Mucosa of rectum (tissue), 2 donors: Measurements from ENCODE around the gene LILRA1.
"Not testable (repeated sequence)": the region's sequence is repeated elsewhere in the genome, so short reads cannot be mapped to it uniquely, and the experiment has no call there.

Experiments
- H3K27ac ChIP-seq, 2 donors: one replicate each; pipeline ENCODE4 v1.7.0; 2013; ENCODE audit warnings: inconsistent platforms in 2 of 2, low read depth in 2 of 2, low read length in 2 of 2
- H3K27me3 ChIP-seq, 2 donors: one replicate each; pipeline ENCODE4 v1.7.0; 2013; ENCODE audit warnings: low read length in 2 of 2; ENCODE audit not compliant: control insufficient read depth in 2 of 2, insufficient read depth in 2 of 2
- H3K36me3 ChIP-seq, 2 donors: one replicate each; pipeline ENCODE4 v1.7.0; 2013; ENCODE audit warnings: low read length in 2 of 2; ENCODE audit not compliant: control insufficient read depth in 2 of 2, insufficient read depth in 2 of 2
- H3K4me1 ChIP-seq, 2 donors: one replicate each; pipeline ENCODE4 v1.7.0; 2013; ENCODE audit warnings: low read length in 2 of 2, mild to moderate bottlenecking in 1 of 2; ENCODE audit not compliant: control insufficient read depth in 2 of 2, insufficient read depth in 2 of 2
- H3K4me3 ChIP-seq, 2 donors: one replicate each; pipeline ENCODE4 v1.7.0; 2013; ENCODE audit warnings: low read length in 2 of 2
- H3K9ac ChIP-seq, 2 donors: one replicate each; pipeline ENCODE4 v1.7.0; 2013; ENCODE audit warnings: low read length in 2 of 2, low read depth in 1 of 2, mild to moderate bottlenecking in 1 of 2
- H3K9me3 ChIP-seq, 2 donors: one replicate each; pipeline ENCODE4 v1.7.0; 2013; ENCODE audit warnings: low read length in 2 of 2; ENCODE audit not compliant: control insufficient read depth in 2 of 2
- donor health status: healthy.
- donor health status: Normal muscosa, but diverticular disease.

The LILRA1 gene

DNA sequence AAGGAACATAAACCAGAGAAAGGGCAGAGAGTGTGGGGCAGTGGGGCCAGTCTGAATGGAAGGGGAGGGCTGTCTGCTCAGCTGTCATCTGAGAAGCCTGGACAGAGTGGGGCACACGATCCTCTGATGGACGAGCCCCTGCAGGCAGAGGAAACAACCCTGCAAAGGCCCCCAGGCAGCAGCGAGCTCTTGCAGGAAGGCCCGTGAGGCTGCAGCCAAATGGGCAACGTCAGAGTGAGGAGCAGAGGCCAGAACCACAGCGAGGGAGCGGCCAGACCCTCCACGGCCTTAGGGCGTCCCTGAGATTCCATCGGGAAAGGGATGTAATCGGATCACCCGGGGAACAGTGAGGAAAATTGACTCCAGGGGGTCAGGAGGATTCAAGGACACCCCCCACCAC lies 42.6 kb downstream of the LILRA1 start:
- not testable (repeated sequence) for H3K27ac ChIP-seq, H3K27me3 ChIP-seq, H3K9me3 ChIP-seq, H3K4me3 ChIP-seq, H3K9ac ChIP-seq, H3K4me1 ChIP-seq, H3K36me3 ChIP-seq

DNA sequence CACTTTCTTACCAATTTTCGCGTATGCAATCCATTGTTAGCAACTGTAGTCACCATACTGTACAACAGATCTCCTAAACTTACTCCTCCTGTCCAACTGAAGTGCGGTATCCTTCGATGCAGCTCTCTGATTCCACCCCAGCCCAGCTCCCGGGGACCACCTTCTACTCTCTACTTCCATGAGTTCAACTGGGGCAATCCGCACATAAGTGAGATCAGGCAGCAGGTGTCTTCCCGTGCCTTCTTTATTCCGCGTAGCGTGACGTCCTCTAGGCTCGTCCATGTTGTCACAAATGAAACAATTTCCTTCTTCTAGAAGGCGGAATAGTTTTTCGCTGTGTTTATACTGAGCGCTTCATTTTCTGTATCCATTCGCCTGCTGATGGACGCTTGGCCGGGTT lies 45.3 kb downstream of the LILRA1 start:
- no peak overlapping the region for H3K27ac ChIP-seq
- no peaks in the 10 kb centered on the region for H3K27me3 ChIP-seq
- H3K36me3 ChIP-seq = no peaks in the 10 kb centered on the region
- no peak overlapping the region for H3K4me3 ChIP-seq
- H3K4me1 ChIP-seq = no peaks in the 10 kb centered on the region
- H3K9me3 ChIP-seq = no peaks in the 10 kb centered on the region
- no peak overlapping the region for H3K9ac ChIP-seq

DNA sequence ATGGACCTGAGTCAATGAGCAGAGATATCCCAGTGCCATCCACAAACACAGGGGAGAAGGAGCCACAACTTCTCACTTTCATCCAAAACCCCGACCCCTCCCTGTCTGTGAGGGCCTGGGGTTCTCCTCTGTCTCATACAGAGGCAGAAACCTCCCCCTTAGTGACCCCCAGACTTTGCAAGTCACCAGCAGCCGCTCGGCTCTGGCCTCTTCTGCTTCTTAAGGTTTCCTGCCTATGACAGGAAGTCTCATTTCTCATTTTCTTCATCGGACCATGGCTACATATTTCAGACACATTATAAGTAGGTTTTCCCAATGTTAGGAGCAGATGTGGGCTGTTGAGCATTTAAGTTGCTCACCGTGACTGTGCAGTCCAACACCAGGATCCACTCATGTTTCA lies 49.5 kb downstream of the LILRA1 start:
- H3K9ac ChIP-seq, H3K4me3 ChIP-seq, H3K36me3 ChIP-seq, H3K27ac ChIP-seq, H3K9me3 ChIP-seq, H3K27me3 ChIP-seq, H3K4me1 ChIP-seq: not testable (repeated sequence)

DNA sequence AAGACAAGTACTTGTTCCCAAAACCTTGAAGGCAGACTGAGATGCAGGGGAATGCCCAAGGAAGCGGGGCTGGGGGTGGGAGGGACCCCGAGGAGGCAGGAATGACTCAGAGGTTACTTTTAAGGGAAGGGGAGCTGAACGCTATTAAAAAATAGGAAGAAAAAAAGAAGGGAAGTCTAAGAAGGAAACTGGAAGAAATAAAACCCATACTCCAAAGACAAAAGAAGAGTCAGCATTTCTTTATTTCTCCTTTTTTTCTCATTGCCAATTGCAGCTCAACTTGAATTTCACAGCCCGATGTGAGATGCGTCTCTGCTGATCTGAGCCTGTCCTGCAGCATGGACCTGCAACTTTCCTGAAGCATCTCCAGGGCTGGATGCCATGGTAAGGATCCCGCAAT lies 50.2 kb downstream of the LILRA1 start:
- H3K9me3 ChIP-seq, H3K27me3 ChIP-seq, H3K4me3 ChIP-seq, H3K27ac ChIP-seq, H3K9ac ChIP-seq, H3K36me3 ChIP-seq, H3K4me1 ChIP-seq: not testable (repeated sequence)

DNA sequence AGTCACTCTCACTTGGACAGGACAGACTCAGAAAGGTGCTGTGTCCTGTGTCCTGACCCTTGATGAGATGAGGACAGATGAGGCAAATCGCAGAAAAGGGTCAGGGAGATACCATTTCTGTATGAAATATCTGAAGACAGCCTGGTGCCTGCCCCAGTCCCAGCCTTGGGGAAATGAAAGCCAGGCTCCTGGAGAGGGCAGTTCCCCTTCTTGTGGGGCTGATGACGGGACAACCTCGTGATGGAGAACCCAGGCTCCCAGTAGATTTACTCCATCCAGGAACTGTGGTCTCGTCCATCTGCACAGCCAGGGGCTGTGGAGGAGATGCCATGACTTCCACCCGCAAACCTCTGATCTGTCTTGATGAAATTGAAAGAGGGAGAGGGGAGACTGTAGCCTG lies 50.6 kb downstream of the LILRA1 start:
- no peaks in the 10 kb centered on the region for H3K36me3 ChIP-seq
- no peak overlapping the region for H3K9ac ChIP-seq
- H3K4me1 ChIP-seq = no peaks in the 10 kb centered on the region
- H3K27me3 ChIP-seq = no peaks in the 10 kb centered on the region
- no peaks in the 10 kb centered on the region for H3K9me3 ChIP-seq
- no peak overlapping the region for H3K4me3 ChIP-seq
- H3K27ac ChIP-seq = no peak overlapping the region

DNA sequence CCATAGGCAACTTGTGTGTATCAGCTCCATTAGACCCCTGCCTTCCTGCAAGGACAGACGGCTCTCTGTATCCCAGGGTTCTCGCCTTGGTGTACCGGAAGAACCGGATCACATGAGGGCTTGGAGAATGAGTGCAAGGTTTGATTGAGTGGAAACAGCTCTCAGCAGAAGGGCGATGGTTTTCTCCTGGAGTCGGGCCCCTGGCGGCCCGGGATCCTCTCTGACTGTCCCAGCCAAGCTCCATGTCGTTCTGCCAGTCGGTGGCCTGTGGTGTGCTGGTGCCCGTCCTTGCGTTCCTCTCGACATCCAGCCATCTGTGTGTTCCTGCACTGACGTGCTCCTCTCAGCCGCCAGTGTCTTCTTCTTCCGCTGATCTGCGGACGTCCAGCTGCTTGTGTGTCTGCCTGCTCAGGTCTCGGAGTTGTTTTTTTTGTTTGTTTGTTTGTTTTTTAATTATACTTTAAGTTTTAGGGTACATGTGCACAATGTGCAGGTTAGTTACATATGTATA lies 53.0 kb downstream of the LILRA1 start:
- no peak overlapping the region for H3K4me3 ChIP-seq

DNA sequence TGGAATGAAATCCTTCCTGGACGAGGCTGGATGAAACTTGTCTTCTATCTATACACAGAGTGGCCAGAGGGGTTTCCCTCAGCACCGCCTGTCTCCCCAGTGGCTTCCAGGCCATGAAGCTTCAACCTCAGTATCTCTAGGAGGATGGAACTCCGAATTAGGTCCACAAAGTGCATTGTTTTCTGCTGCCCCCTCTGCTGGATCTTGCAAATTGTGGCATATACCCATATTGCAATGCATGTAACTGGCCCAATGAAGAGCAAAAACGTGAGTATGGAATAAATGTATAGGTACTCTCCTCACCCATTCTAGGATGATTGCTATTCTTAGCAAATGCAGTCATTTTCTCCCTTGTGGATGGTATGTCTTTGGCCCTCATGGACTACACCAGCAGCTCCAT lies 54.7 kb downstream of the LILRA1 start:
- H3K9ac ChIP-seq = no peak overlapping the region
- no peaks in the 10 kb centered on the region for H3K4me1 ChIP-seq
- no peak overlapping the region for H3K4me3 ChIP-seq
- H3K27me3 ChIP-seq = no peaks in the 10 kb centered on the region
- H3K9me3 ChIP-seq = no peaks in the 10 kb centered on the region
- no peaks in the 10 kb centered on the region for H3K36me3 ChIP-seq
- no peak overlapping the region for H3K27ac ChIP-seq

More for the DNA sequence above, 53.0 kb downstream of the LILRA1 start:
- H3K27ac ChIP-seq = no peak overlapping the region
- no peaks in the 10 kb centered on the region for H3K36me3 ChIP-seq
- no peaks in the 10 kb centered on the region for H3K9me3 ChIP-seq
- H3K27me3 ChIP-seq = no peaks in the 10 kb centered on the region
- H3K9ac ChIP-seq = no peak overlapping the region
- no peaks in the 10 kb centered on the region for H3K4me1 ChIP-seq

DNA sequence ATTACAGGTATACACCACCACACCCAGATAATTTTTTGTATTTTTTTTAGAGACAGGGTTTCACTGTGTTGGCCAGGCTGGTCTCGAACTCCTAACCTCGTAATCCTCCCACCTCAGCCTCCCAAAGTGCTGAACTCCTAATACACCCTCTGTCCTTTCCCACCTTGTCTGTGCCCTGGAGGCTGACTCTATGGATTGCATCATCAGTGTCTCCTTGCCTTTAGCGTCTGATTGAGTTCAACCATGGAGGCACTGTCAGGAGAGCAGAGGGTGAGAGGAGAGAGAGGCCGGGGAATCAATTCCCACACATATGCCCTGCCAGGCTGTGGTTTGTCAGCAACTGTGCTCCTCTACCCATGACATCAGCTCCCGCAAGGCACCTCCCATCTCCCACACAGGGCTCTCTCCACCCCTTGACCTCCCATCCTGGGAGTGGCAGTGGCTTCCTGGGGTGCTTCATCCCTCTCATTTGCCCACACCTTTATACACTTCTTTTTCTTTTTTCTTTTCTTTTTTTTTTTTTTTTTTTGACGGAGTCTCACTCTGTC lies 56.8 kb downstream of the LILRA1 start:
- Histone ChIP-seq H3K4me3 (no peak overlapping the region), H3K27me3 (no peaks in the 10 kb centered on the region), H3K9ac (no peak overlapping the region), H3K4me1 (no peaks in the 10 kb centered on the region), H3K9me3 (no peaks in the 10 kb centered on the region), H3K36me3 (no peaks in the 10 kb centered on the region), H3K27ac (no peak overlapping the region)
